K562 (cell line): ENCODE results near the gene CHD6. TPM values are rescaled to one million over a fixed set of nuclear protein-coding genes. Genes with fewer than 3 reads are reported as not detected.

Experiments used
- ATAC-seq: fragments of 200-7000 bp; cut with Tn5 transposase; 3 replicates; pipeline ENCODE4 v1.9.1; 2020; ENCODE audit warnings: moderate library complexity
- BruUV-seq: library from RNA; stranded (reverse); fragments of 400-500 nt; replicated peaks from 2 replicates; lab custom pipeline; 2021; lab: Mats Ljungman, UMichigan
- CTCF ChIA-PET: fragments of 300-600 bp; formaldehyde crosslinking; extraction: SDS; loops from one replicate; lab custom pipeline; 2021; ENCODE audit warnings: low intra/inter-chr PET ratio; lab: Yijun Ruan, JAX
- POLR2A ChIA-PET: fragments of 300-600, 350-650 bp; sonication (Branson Sonifier 250); formaldehyde crosslinking; extraction: SDS; loops from one replicate; lab custom pipeline; 2021; ENCODE audit warnings: antibody characterized with exemption, inconsistent platforms; lab: Yijun Ruan, JAX
- DNase-seq, 4 experiments: peaks; one replicate each; pipeline versions ENCODE4 v3.0.0 to v3.0.0-alpha.2; 2011 to 2018; ENCODE audit warnings: low spot score in 3 of 4, mixed read lengths in 3 of 4; ENCODE audit errors: extremely low read depth in 1 of 4
- FAIRE-seq: peaks from 2 replicates; lab custom pipeline; 2011; peaks lifted over from hg19 to GRCh38; lab: Jason Lieb, UNC
- H2AFZ ChIP-seq: 2 replicates; pipeline ENCODE4 v1.6.0; 2011; ENCODE audit warnings: low read depth, low read length, control low read depth, inconsistent platforms
- H3K27ac ChIP-seq: fragments of 200-600 bp; 3 replicates; pipeline ENCODE4 v1.8.0; 2011; ENCODE audit warnings: low read depth, mild to moderate bottlenecking, control low read depth, inconsistent platforms, low read length, moderate library complexity, mixed read lengths; ENCODE audit errors: extremely low read depth
- H3K27me3 ChIP-seq, 2 experiments: fragments of 300-600 bp in 1 of 2; 2 replicates in 1 of 2; 3 replicates in 1 of 2; pipeline versions ENCODE4 v1.6.0 to v1.8.0; 2011; ENCODE audit warnings: inconsistent platforms in 2 of 2, low read length in 2 of 2, mild to moderate bottlenecking in 1 of 2, mixed read lengths in 1 of 2, moderate library complexity in 1 of 2; ENCODE audit not compliant: control insufficient read depth in 2 of 2, insufficient read depth in 2 of 2
- H3K36me3 ChIP-seq: fragments of 300-600 bp; 3 replicates; pipeline ENCODE4 v1.8.0; 2011; ENCODE audit warnings: mild to moderate bottlenecking, low read length, inconsistent platforms; ENCODE audit not compliant: control insufficient read depth, insufficient read depth
- H3K4me1 ChIP-seq, 2 experiments: fragments of 200-600 bp in 1 of 2; replicated peaks in 1 of 2; 2 replicates in 1 of 2; 3 replicates in 1 of 2; pipeline versions ENCODE4 v1.5.1 to v1.8.0; 2011; ENCODE audit warnings: inconsistent platforms in 2 of 2, low read length in 2 of 2, mild to moderate bottlenecking in 1 of 2, mixed read lengths in 1 of 2, moderate library complexity in 1 of 2; ENCODE audit not compliant: control insufficient read depth in 2 of 2, insufficient read depth in 2 of 2
- H3K4me2 ChIP-seq: 2 replicates; pipeline ENCODE4 v1.6.1; 2011; ENCODE audit warnings: low read length, control low read depth, inconsistent platforms, mixed read lengths; ENCODE audit not compliant: insufficient read depth
- H3K4me3 ChIP-seq: fragments of 200-600 bp; sonication (generic), shearing (Covaris generic); 2 replicates; pipeline ENCODE4 v1.5.1; 2016; ENCODE audit warnings: control low read depth, inconsistent platforms
- H3K79me2 ChIP-seq: fragments of 200-600 bp; 3 replicates; pipeline ENCODE4 v1.8.0; 2011; ENCODE audit warnings: low read length, inconsistent platforms; ENCODE audit not compliant: control insufficient read depth, insufficient read depth
- H3K9ac ChIP-seq, 2 experiments: 2 replicates each; pipeline versions ENCODE4 v1.6.0 to v1.6.1; 2011; ENCODE audit warnings: low read depth in 2 of 2, low read length in 2 of 2, control low read depth in 1 of 2, inconsistent platforms in 1 of 2, mild to moderate bottlenecking in 1 of 2, mixed read lengths in 1 of 2; ENCODE audit not compliant: insufficient read depth in 1 of 2
- H3K9me1 ChIP-seq: one replicate; pipeline ENCODE4 v1.6.0; 2011; ENCODE audit warnings: inconsistent platforms, mild to moderate bottlenecking, low read length, moderate library complexity; ENCODE audit not compliant: control insufficient read depth, insufficient read depth
- H3K9me3 ChIP-seq: replicated peaks from 2 replicates; pipeline ENCODE4 v1.5.1; 2011; ENCODE audit warnings: low read depth, low read length, inconsistent platforms; ENCODE audit not compliant: control insufficient read depth, insufficient read depth
- H4K20me1 ChIP-seq: replicated peaks from 2 replicates; pipeline ENCODE4 v1.6.1; 2011; ENCODE audit warnings: low read length, inconsistent platforms, mixed read lengths; ENCODE audit not compliant: control insufficient read depth, insufficient read depth
- BCOR ChIP-seq: fragments of 450-650 bp; IDR thresholded peaks from 2 replicates; pipeline ENCODE4 v1.6.1; 2016
- BHLHE40 ChIP-seq: IDR thresholded peaks from 2 replicates; pipeline ENCODE4 v1.6.1; 2011; ENCODE audit warnings: low read length, improper control_type of control experiment
- FOXA3 ChIP-seq, 2 experiments: fragments of 450-650 bp in 1 of 2; sonication (generic) in 1 of 2; formaldehyde crosslinking; IDR thresholded peaks in 1 of 2; conservative IDR thresholded peaks in 1 of 2; 2 replicates each; pipeline versions ENCODE4 v1.4.0 to v1.8.0; 2020 to 2022; ENCODE audit warnings: mild to moderate bottlenecking in 2 of 2, missing genetic modification reagents in 1 of 2
- NR0B1 ChIP-seq: fragments of 450-650 bp; IDR thresholded peaks from one replicate; pipeline ENCODE4 v1.6.1; 2018; ENCODE audit warnings: mild to moderate bottlenecking, moderate library complexity; ENCODE audit not compliant: partially characterized antibody
- POLR2A ChIP-seq: fragments of 450-650 bp; conservative IDR thresholded peaks from 2 replicates; pipeline ENCODE4 v1.6.1; 2016
- TEAD1 ChIP-seq, 2 experiments: fragments of 450-650 bp in 1 of 2; sonication (generic) in 1 of 2; formaldehyde crosslinking; IDR thresholded peaks; 2 replicates each; pipeline versions ENCODE4 v1.4.0 to v1.8.0; 2020 to 2022; ENCODE audit warnings: mild to moderate bottlenecking in 2 of 2, missing genetic modification reagents in 1 of 2
- YY1 ChIP-seq, 3 experiments: IDR thresholded peaks; 2 replicates each; pipeline ENCODE4 v1.6.1; 2011; ENCODE audit warnings: low read length in 2 of 3, mild to moderate bottlenecking in 2 of 3, moderate library complexity in 2 of 3, borderline replicate concordance in 1 of 3, control low read depth in 1 of 3, low read depth in 1 of 3; ENCODE audit not compliant: insufficient read depth in 3 of 3, insufficient replicate concordance in 2 of 3, control insufficient read depth in 1 of 3, insufficient read length in 1 of 3; ENCODE audit errors: extremely low read depth in 1 of 3
- WGBS: fragments of 100-300 bp; shearing (Covaris generic); methylation state at CpG from one replicate; pipeline ENCODE4 v1.1.6; 2016; ENCODE audit warnings: low coverage, mixed read lengths; ENCODE audit not compliant: insufficient coverage; ENCODE audit errors: missing lambda C conversion rate; 5-methylcytosine and 5-hydroxymethylcytosine counted together
- in situ Hi-C: fragments of 300-500 bp; cut with MboI; formaldehyde crosslinking; loops from 4 replicates; pipeline ENCODE4 v1.15.0; 2018; ENCODE audit warnings: inconsistent platforms, mixed read lengths
- intact Hi-C: fragments of 100-400 bp; cut with micrococcal nuclease; formaldehyde crosslinking; loops from 2 replicates; pipeline ENCODE4 v1.14.2; 2022
- polyA plus RNA-seq, 8 experiments: library from polyadenylated mRNA; depleted of rRNA in 4 of 8; stranded (reverse) in 5 of 8; unstranded in 3 of 8; fragments of >200 nt; fragmentation: Nextera tagmentation in 2 of 8; fragmentation: Illumina TruSeq in 1 of 8; extraction: Ambion mirVana in 2 of 8; extraction: Trizol in 1 of 8; gene quantifications; 2 replicates each; pipeline versions ENCODE4 v1.2.1 to v1.2.3, GENCODE V29; 2011 to 2014; ENCODE audit warnings: inconsistent platforms in 1 of 8, missing spikeins in 1 of 8
- total RNA-seq, 7 experiments: library from RNA; depleted of rRNA in 6 of 7; stranded (reverse); fragments of >200 nt in 6 of 7; fragmentation: Illumina TruSeq in 2 of 7; extraction: Trizol in 2 of 7; gene quantifications; 2 replicates each; pipeline versions ENCODE4 v1.2.1 to v1.2.3, GENCODE V29; 2011 to 2021; ENCODE audit warnings: low replicate concordance in 1 of 7
- TF ChIP-seq, protein P1 (sequence below): sonication (generic); formaldehyde crosslinking; IDR thresholded peaks from 2 replicates; pipeline ENCODE4 v1.9.0; 2022; ENCODE audit warnings: mild to moderate bottlenecking, missing genetic modification reagents
- TF ChIP-seq, protein P2 (sequence below): sonication (generic); formaldehyde crosslinking; IDR thresholded peaks from 2 replicates; pipeline ENCODE4 v1.8.1; 2023; ENCODE audit warnings: mild to moderate bottlenecking, missing genetic modification reagents
- TF ChIP-seq, protein P3 (sequence below): fragments of 450-650 bp; IDR thresholded peaks from 2 replicates; pipeline ENCODE4 v1.6.1; 2016; ENCODE audit warnings: antibody characterized with exemption

Gene CHD6
- total and polyA plus RNA-seq, 9 of the 15 experiments (the other 6 are each of a cell fraction or from before 2014, with no cell fraction given) = 3.9 to 24.2 (median 12.8) TPM

DNA sequence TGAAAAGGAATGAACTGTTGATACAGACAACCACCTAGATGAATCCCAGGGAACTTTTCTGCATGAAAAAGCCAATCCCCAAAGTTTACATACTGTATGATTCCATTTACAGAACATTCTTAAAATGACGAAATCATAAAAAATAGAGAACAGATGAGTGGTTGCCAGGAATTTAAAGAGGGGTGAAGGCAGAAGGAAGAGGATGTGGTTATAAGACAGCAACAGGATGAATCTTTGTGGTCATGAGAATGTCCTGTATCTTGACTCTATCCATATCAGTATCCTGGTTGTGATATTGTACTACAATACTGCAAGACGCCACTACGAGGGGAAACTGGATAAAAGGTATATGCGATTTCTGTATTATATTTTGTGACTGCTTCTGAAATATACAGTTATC, 181.5 kb downstream of the CHD6 start:
- no TSS peak for BruUV-seq
- H3K4me1 ChIP-seq = no peaks in the 10 kb centered on the region
- no peaks in the 10 kb centered on the region for H3K27me3 ChIP-seq
- FAIRE-seq = no peak
- H3K36me3 ChIP-seq = peaks cover 28% of the 10 kb centered on the region; the same call in 2 of the 3 replicates
- no peak overlapping the region for H2AFZ ChIP-seq
- no peaks in the 10 kb centered on the region for H3K79me2 ChIP-seq
- POLR2A ChIA-PET = no interaction called here
- 89% methylated on average over 4 of the region's 4 CpGs for WGBS
- intact Hi-C loops = no loop called here
- TF ChIP-seq, protein P1, sequence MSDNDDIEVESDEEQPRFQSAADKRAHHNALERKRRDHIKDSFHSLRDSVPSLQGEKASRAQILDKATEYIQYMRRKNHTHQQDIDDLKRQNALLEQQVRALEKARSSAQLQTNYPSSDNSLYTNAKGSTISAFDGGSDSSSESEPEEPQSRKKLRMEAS (CRISPR knock-in tag) = no peak
- TF ChIP-seq NR0B1 = no peak
- TF ChIP-seq YY1 (IDR thresholded peaks at IDR 0.05; ENCODE audit: borderline replicate concordance in 1 of 3, control insufficient read depth in 1 of 3, extremely low read depth in 1 of 3, insufficient read depth in 3 of 3, insufficient read length in 1 of 3, insufficient replicate concordance in 2 of 3, low read depth in 1 of 3, low read length in 2 of 3) = no peak
- no peak for TF ChIP-seq POLR2A
- TF ChIP-seq TEAD1 (CRISPR knock-in tag; IDR thresholded peaks at IDR 0.05) = no peak
- TF ChIP-seq, protein P2, sequence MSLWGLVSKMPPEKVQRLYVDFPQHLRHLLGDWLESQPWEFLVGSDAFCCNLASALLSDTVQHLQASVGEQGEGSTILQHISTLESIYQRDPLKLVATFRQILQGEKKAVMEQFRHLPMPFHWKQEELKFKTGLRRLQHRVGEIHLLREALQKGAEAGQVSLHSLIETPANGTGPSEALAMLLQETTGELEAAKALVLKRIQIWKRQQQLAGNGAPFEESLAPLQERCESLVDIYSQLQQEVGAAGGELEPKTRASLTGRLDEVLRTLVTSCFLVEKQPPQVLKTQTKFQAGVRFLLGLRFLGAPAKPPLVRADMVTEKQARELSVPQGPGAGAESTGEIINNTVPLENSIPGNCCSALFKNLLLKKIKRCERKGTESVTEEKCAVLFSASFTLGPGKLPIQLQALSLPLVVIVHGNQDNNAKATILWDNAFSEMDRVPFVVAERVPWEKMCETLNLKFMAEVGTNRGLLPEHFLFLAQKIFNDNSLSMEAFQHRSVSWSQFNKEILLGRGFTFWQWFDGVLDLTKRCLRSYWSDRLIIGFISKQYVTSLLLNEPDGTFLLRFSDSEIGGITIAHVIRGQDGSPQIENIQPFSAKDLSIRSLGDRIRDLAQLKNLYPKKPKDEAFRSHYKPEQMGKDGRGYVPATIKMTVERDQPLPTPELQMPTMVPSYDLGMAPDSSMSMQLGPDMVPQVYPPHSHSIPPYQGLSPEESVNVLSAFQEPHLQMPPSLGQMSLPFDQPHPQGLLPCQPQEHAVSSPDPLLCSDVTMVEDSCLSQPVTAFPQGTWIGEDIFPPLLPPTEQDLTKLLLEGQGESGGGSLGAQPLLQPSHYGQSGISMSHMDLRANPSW (CRISPR knock-in tag) = no peak
- TF ChIP-seq BHLHE40 = no peak
- TF ChIP-seq FOXA3 (CRISPR knock-in tag; conservative IDR thresholded peaks at IDR 0.05 in 1 of 2, IDR thresholded peaks at IDR 0.05 in 1 of 2) = no peak
- TF ChIP-seq, protein P3, sequence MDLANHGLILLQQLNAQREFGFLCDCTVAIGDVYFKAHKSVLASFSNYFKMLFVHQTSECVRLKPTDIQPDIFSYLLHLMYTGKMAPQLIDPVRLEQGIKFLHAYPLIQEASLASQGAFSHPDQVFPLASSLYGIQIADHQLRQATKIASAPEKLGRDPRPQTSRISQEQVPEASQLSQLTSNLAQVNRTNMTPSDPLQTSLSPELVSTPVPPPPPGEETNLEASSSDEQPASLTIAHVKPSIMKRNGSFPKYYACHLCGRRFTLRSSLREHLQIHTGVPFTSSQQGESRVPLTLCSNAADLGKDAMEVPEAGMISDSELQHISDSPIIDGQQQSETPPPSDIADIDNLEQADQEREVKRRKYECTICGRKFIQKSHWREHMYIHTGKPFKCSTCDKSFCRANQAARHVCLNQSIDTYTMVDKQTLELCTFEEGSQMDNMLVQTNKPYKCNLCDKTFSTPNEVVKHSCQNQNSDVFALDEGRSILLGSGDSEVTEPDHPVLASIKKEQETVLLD = no peak
- TF ChIP-seq BCOR = no peak
- H3K9me1 ChIP-seq = no peaks in the 10 kb centered on the region
- no peaks in the 10 kb centered on the region for H3K9me3 ChIP-seq
- CTCF ChIA-PET = no interaction called here
- H3K9ac ChIP-seq = no peak overlapping the region
- H3K4me3 ChIP-seq = no peak overlapping the region
- H3K27ac ChIP-seq = no peak overlapping the region
- DNase-seq = no peak
- H4K20me1 ChIP-seq = no peaks in the 10 kb centered on the region
- no peak overlapping the region for H3K4me2 ChIP-seq
- in situ Hi-C loops = no loop called here
- ATAC-seq = no peak
